Measurements from ENCODE around the gene SENP8. TPM values are rescaled to one million over a fixed set of nuclear protein-coding genes. Genes with fewer than 3 reads are reported as not detected.

Gene SENP8
- total and polyA plus RNA-seq, 2 of the 4 experiments (the other 2 are of a cell fraction) = 1.6 to 2.9 TPM

GRCh38 chr15:72178976-72179585 is 60.9 kb downstream of the SENP8 start:
- Histone ChIP-seq H3K4ac (ENCODE audit: low read depth, low read length) (no peak overlapping the region), H3K79me1 (ENCODE audit: low read depth in 1 of 2, low read length in 2 of 2) (no peaks in the 10 kb centered on the region), H3K9me3 (ENCODE audit: control insufficient read depth, insufficient read depth, low read length) (no peaks in the 10 kb centered on the region), H4K8ac (ENCODE audit: low read depth in 2 of 2, low read length in 2 of 2) (no peak overlapping the region), H3K4me2 (ENCODE audit: low read depth, low read length) (no peak overlapping the region), H3K23ac (ENCODE audit: low read depth, low read length) (no peak overlapping the region), H3K9me1 (ENCODE audit: insufficient read depth, low read length) (no peaks in the 10 kb centered on the region), H2BK15ac (ENCODE audit: low read depth, low read length) (no peak overlapping the region), H3K36me3 (ENCODE audit: control insufficient read depth, insufficient read depth, low read length) (no peaks in the 10 kb centered on the region), H3K56ac (ENCODE audit: extremely low read depth, insufficient read depth, low read length) (no peak overlapping the region), H2BK120ac (ENCODE audit: low read depth, low read length) (no peak overlapping the region), H3K27ac (ENCODE audit: insufficient read depth, low read length) (no peak overlapping the region), H3K4me3 (ENCODE audit: insufficient read depth, low read depth, low read length) (no peak overlapping the region), H4K91ac (ENCODE audit: insufficient read depth, low read depth, low read length) (no peak overlapping the region), H2BK5ac (ENCODE audit: low read depth, low read length, poor library complexity, severe bottlenecking) (no peak overlapping the region), H2AK9ac (replicated peaks; ENCODE audit: low read depth, low read length, poor library complexity) (no peak overlapping the region), H2BK20ac (ENCODE audit: low read depth, low read length) (no peak overlapping the region), H3K9ac (ENCODE audit: low read depth, low read length) (no peak overlapping the region), H4K20me1 (ENCODE audit: insufficient read depth, low read length) (no peaks in the 10 kb centered on the region; the same call in 1 of the 2 replicates), H3K27me3 (ENCODE audit: control insufficient read depth, insufficient read depth, low read length) (peaks cover 44% of the 10 kb centered on the region), H2AFZ (replicated peaks; ENCODE audit: low read length, poor library complexity) (no peak overlapping the region), H3K18ac (ENCODE audit: low read depth, low read length) (no peak overlapping the region), H3K4me1 (ENCODE audit: control insufficient read depth, insufficient read depth, low read length) (peaks cover 3% of the 10 kb centered on the region; the same call in 1 of the 2 replicates), H3K14ac (replicated peaks; ENCODE audit: low read depth, low read length) (no peak overlapping the region), H4K5ac (ENCODE audit: low read depth, low read length) (no peak overlapping the region), H2AK5ac (ENCODE audit: low read depth, low read length) (no peak overlapping the region)
- no peak for ATAC-seq (ENCODE audit: low read depth)
- in situ Hi-C loops (cut with MboI; ENCODE audit: low sequenced_read_pairs) (no loop called here), intact Hi-C loops (cut with micrococcal nuclease) (no loop called here), dilution Hi-C loops (cut with HindIII; ENCODE audit: low sequenced_read_pairs, unreplicated experiment) (no loop called here)
- WGBS, 2 experiments (ENCODE audit: extremely low coverage in 2 of 2, insufficient read length in 1 of 2) = 100% methylated on average over 1 of the region's 13 CpGs; no CpG with 5 or more reads in 1 of the 2 experiments
- POLR2A ChIA-PET (ENCODE audit: unreplicated experiment) = no interaction called here
- no peak for DNase-seq
- BruUV-seq (replicated peaks) = no TSS peak
- TF ChIP-seq RAD21 (IDR thresholded peaks at IDR 0.05; ENCODE audit: low read length) = no peak
- TF ChIP-seq CHD1 (IDR thresholded peaks at IDR 0.05; ENCODE audit: low read depth, low read length) = no peak
- no peak for TF ChIP-seq CEBPB (IDR thresholded peaks at IDR 0.05; ENCODE audit: low read depth, low read length)
- no peak for TF ChIP-seq USF2 (IDR thresholded peaks at IDR 0.05; ENCODE audit: low read depth, low read length)
- TF ChIP-seq MXI1 (IDR thresholded peaks at IDR 0.05; ENCODE audit: borderline replicate concordance, low read depth, low read length) = no peak
- no peak for TF ChIP-seq FOS (IDR thresholded peaks at IDR 0.05; ENCODE audit: low read depth, low read length)
- TF ChIP-seq MAFK (IDR thresholded peaks at IDR 0.05; ENCODE audit: low read depth, low read length) = no peak
- TF ChIP-seq RFX5 (IDR thresholded peaks at IDR 0.05; ENCODE audit: low read depth, low read length) = no peak
- TF ChIP-seq CTCF (conservative IDR thresholded peaks at IDR 0.05; ENCODE audit: low read depth, low read length) = no peak
- TF ChIP-seq ELK1 (IDR thresholded peaks at IDR 0.05; ENCODE audit: borderline replicate concordance, low read depth, low read length) = no peak
- TF ChIP-seq NFE2L2 (IDR thresholded peaks at IDR 0.05; ENCODE audit: low read depth, low read length) = no peak
- TF ChIP-seq POLR2A (IDR thresholded peaks at IDR 0.05; ENCODE audit: low read depth, low read length) = no peak
- TF ChIP-seq BHLHE40 (IDR thresholded peaks at IDR 0.05; ENCODE audit: low read depth, low read length) = no peak
- TF ChIP-seq SMC3 (IDR thresholded peaks at IDR 0.05; ENCODE audit: low read depth, low read length) = no peak
- TF ChIP-seq RCOR1 (IDR thresholded peaks at IDR 0.05; ENCODE audit: insufficient replicate concordance, low read length) = no peak
- no peak for TF ChIP-seq MAZ (IDR thresholded peaks at IDR 0.05; ENCODE audit: borderline replicate concordance, low read depth, low read length)
- CTCF ChIA-PET = no interaction called here

Data from IMR-90 (cell line).